WERI-Rb-1 (cell line): Measurements from ENCODE around the gene ITPR2.

ENCODE experiments used
- DNase-seq: peaks from one replicate; pipeline ENCODE4 v3.0.0-alpha.2; 2020
- H3K27ac ChIP-seq: fragments of 250-450 bp; sonication (Bioruptor Pico); 2 replicates; pipeline ENCODE4 v1.5.1; 2020; ENCODE audit warnings: mild to moderate bottlenecking, moderate library complexity
- H3K27me3 ChIP-seq: fragments of 250-450 bp; sonication (Bioruptor Pico); 2 replicates; pipeline ENCODE4 v1.5.1; 2021; ENCODE audit warnings: mild to moderate bottlenecking, low read depth, moderate library complexity; ENCODE audit not compliant: insufficient read depth, severe bottlenecking
- H3K36me3 ChIP-seq: fragments of 250-450 bp; sonication (Bioruptor Pico); 2 replicates; pipeline ENCODE4 v1.5.1; 2020; ENCODE audit warnings: mild to moderate bottlenecking, moderate library complexity
- H3K4me3 ChIP-seq: 2 replicates; pipeline ENCODE4 v1.5.1; 2011; ENCODE audit warnings: low read depth, mild to moderate bottlenecking, control low read depth, low read length
- H3K9me3 ChIP-seq: fragments of 250-450 bp; sonication (Bioruptor Pico); 2 replicates; pipeline ENCODE4 v1.5.1; 2021; ENCODE audit warnings: mild to moderate bottlenecking, moderate library complexity; ENCODE audit not compliant: severe bottlenecking
- CTCF ChIP-seq: IDR thresholded peaks from 2 replicates; pipeline ENCODE4 v1.5.1; 2011; ENCODE audit warnings: low read depth, mild to moderate bottlenecking, control low read depth, inconsistent platforms, low read length

Gene ITPR2

GRCh38 chr12:26384536-26384935 is 448.5 kb downstream of the ITPR2 start:
- Histone ChIP-seq H3K9me3 (no peaks in the 10 kb centered on the region), H3K27me3 (no peaks in the 10 kb centered on the region), H3K27ac (no peak overlapping the region), H3K4me3 (no peak overlapping the region), H3K36me3 (no peaks in the 10 kb centered on the region)
- no peak for TF ChIP-seq CTCF
- no peak for DNase-seq

- no peaks in the 10 kb centered on the region for H3K36me3 ChIP-seq
- no peak for TF ChIP-seq CTCF
- no peak for DNase-seq
Observed at GRCh38 chr12:26383041-26383440, 450.0 kb downstream of the ITPR2 start.

GRCh38 chr12:26380897-26381296 is 452.1 kb downstream of the ITPR2 start:
- H3K27ac ChIP-seq, result no peak overlapping the region
- TF ChIP-seq CTCF, result no peak
- H3K4me3 ChIP-seq, result no peak overlapping the region
- no peak for DNase-seq
- H3K27me3 ChIP-seq, result no peaks in the 10 kb centered on the region
- no peaks in the 10 kb centered on the region for H3K36me3 ChIP-seq
- H3K9me3 ChIP-seq, result no peaks in the 10 kb centered on the region

More at GRCh38 chr12:26383041-26383440, 450.0 kb downstream of the ITPR2 start:
- Histone ChIP-seq H3K27me3 (no peaks in the 10 kb centered on the region), H3K9me3 (no peaks in the 10 kb centered on the region), H3K4me3 (no peak overlapping the region), H3K27ac (no peak overlapping the region)

GRCh38 chr12:26379777-26380467 is 453.1 kb downstream of the ITPR2 start:
- Histone ChIP-seq H3K4me3 (no peak overlapping the region), H3K9me3 (no peaks in the 10 kb centered on the region), H3K27ac (no peak overlapping the region), H3K36me3 (no peaks in the 10 kb centered on the region), H3K27me3 (no peaks in the 10 kb centered on the region)
- TF ChIP-seq CTCF, result no peak
- no peak for DNase-seq

- no peaks in the 10 kb centered on the region for H3K9me3 ChIP-seq
- DNase-seq, result no peak
- H3K4me3 ChIP-seq, result no peak overlapping the region
- H3K36me3 ChIP-seq, result no peaks in the 10 kb centered on the region
- no peaks in the 10 kb centered on the region for H3K27me3 ChIP-seq
- no peak overlapping the region for H3K27ac ChIP-seq
- no peak for TF ChIP-seq CTCF
Observed at GRCh38 chr12:26378711-26379110, 454.3 kb downstream of the ITPR2 start.
